Ovary (tissue), 3 donors: ENCODE measurements around the gene MCRS1.

Experiments
- CTCF ChIP-seq, 3 donors: fragments of 450-650 bp in 2 of 3; fragments of 200-600 bp in 1 of 3; IDR thresholded peaks; one replicate each; pipeline versions ENCODE4 v1.5.1 to v1.8.0; 2016 to 2022; ENCODE audit warnings: antibody characterized with exemption in 3 of 3, mild to moderate bottlenecking in 1 of 3
- EP300 ChIP-seq: sonication (generic); formaldehyde crosslinking; IDR thresholded peaks from one replicate; pipeline ENCODE4 v1.6.1; 2017; ENCODE audit warnings: antibody characterized with exemption
- POLR2A ChIP-seq: fragments of 450-650 bp; IDR thresholded peaks from one replicate; pipeline ENCODE4 v1.6.1; 2017; ENCODE audit warnings: antibody characterized with exemption, mild to moderate bottlenecking, moderate library complexity
- donor health status: DM: no; HTN: no; CAD: no.

DNA sequence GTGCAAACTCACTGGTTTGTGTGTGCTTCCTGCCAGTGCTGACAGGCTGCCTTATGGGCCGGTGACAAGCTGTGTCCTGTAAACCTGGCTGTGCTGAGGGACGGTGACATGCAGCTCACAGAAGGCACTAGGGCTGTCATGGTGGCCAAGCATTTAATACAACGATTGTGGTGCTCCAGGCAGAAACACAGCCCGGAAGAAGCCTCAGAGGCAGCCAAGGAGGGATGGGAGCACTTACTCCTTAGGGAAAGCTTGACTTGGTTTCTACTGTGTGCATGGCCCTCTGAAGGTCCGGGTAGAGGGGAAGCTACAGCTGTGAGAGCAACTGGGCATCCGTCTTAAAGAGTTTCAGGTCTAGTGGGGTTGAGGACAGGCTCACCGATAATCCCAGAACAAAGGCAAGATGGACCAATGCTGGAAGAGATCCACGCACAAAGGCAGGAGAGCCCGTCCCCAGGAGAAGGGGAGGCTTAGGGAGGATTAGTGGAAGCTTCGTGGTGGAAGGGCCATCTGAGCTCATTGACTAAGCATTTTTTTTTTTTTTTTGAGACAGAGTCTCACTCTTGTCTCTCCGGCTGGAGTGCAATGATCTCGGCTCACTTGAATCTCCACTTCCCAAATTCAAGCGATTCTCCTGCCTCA is 10.7 kb upstream of the MCRS1 start:
- TF ChIP-seq CTCF (IDR thresholded peaks at IDR 0.05) (no peak), EP300 (no peak), POLR2A (no peak)
